GM12892 (cell line): ENCODE data around the gene OAS1.

Experiments used
- DNase-seq: peaks from one replicate; pipeline ENCODE4 v3.0.0; 2011; ENCODE audit not compliant: insufficient read length
- FAIRE-seq: peaks from 2 replicates; lab custom pipeline; 2011; peaks lifted over from hg19 to GRCh38; lab: Jason Lieb, UNC
- POLR2A ChIP-seq: IDR thresholded peaks from 2 replicates; pipeline ENCODE4 v1.6.1; 2011; ENCODE audit warnings: low read depth, low read length, control low read depth
- POLR2AphosphoS5 ChIP-seq: IDR thresholded peaks from 2 replicates; pipeline ENCODE4 v1.6.1; 2011; ENCODE audit warnings: low read depth, low read length, control low read depth
- TAF1 ChIP-seq: IDR thresholded peaks from 2 replicates; pipeline ENCODE4 v1.6.1; 2011; ENCODE audit warnings: low read depth, mild to moderate bottlenecking, control low read depth, low read length, borderline replicate concordance

Gene OAS1

DNA sequence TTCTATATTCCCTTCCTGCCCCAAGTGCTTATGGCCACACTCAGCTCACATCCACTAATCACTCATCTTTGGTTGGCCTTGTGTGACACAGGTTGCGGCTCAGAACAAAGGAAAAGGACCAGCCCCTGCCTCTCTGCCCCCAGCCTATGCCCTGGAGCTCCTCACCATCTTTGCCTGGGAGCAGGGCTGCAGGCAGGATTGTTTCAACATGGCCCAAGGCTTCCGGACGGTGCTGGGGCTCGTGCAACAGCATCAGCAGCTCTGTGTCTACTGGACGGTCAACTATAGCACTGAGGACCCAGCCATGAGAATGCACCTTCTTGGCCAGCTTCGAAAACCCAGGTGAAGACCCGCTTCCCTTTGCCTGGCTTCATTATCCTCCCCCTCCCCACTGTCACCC lies 55.8 kb downstream of the OAS1 start:
- TF ChIP-seq POLR2AphosphoS5 (no peak), TAF1 (no peak), POLR2A (no peak)
- no peak for FAIRE-seq
- no peak for DNase-seq

DNA sequence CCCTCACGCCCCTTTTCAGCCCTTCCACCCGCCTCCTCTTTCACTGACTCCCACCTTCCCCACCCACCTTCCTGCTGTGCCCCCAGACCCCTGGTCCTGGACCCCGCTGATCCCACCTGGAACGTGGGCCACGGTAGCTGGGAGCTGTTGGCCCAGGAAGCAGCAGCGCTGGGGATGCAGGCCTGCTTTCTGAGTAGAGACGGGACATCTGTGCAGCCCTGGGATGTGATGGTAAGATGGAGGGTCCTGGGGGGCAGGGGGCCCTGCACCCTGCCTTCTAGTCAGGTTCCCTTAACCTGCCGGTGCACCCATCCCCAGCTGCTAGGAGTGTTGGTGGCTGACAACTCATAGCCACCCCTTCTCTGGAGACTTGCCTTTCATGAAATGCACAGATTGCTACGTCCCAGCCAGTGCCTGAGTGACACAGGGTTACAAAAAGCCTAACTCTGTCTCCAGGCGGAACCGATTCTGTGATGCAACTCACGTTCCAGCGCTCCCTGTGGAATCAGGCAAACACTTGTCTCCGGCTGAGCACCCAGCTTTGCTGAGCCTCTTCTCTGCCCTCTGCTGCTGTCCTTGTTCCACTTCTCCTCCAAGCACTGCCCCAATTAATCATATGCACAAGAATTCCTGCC lies 56.6 kb downstream of the OAS1 start:
- no peak for FAIRE-seq
- no peak for TF ChIP-seq POLR2A
- no peak for TF ChIP-seq TAF1
- no peak for TF ChIP-seq POLR2AphosphoS5
- DNase-seq, result no peak

DNA sequence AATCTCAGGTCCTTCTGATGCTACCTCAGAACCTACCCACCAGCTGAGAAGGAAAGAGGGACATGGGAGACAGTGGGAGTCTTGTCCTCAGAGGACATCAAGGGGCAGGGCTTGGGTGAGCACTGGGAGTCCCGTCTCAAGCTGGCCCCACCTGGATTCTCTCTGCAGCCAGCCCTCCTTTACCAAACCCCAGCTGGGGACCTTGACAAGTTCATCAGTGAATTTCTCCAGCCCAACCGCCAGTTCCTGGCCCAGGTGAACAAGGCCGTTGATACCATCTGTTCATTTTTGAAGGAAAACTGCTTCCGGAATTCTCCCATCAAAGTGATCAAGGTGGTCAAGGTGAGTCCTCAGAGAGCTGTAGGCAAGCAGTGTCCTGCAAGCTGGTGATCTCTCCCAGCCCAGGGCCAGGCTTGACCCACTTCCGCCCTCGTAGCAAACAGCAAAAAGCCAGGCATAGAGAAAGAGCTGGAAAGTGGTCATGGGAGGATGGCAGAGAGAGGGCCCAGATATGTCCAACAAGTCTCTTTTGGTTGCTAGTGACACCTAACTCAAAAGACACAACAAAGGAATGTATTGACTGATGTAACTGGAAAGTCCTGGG lies 57.4 kb downstream of the OAS1 start:
- TF ChIP-seq POLR2AphosphoS5 (no peak), POLR2A (no peak), TAF1 (no peak)
- DNase-seq (no peak), FAIRE-seq (no peak)

DNA sequence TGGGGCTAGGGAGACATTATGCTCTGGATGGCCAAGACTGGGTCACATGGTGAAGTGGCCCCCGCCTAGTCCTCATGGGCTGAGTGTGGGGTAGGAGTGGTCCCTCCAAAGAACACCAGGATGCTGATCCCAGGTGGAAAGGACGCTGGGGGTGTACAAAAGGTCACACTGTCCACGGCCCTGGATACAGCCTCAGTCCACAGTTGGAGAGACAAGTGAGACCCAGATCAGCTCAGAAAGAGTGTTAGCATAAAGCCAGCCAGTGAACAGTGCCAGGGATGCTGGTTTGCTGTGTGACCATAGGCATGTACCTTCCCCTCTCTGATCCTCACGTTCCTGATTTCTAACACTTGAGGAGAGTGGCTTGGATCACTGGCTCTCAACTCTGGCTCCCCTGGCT lies 58.2 kb downstream of the OAS1 start:
- no peak for FAIRE-seq
- no peak for TF ChIP-seq POLR2A
- no peak for DNase-seq

DNA sequence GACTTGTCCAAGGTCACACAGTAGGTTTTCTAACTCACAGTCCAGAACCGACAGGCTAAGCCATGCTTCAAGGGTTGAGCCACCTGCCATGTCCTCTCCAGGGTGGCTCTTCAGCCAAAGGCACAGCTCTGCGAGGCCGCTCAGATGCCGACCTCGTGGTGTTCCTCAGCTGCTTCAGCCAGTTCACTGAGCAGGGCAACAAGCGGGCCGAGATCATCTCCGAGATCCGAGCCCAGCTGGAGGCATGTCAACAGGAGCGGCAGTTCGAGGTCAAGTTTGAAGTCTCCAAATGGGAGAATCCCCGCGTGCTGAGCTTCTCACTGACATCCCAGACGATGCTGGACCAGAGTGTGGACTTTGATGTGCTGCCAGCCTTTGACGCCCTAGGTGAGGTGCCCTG lies 58.9 kb downstream of the OAS1 start:
- no peak for FAIRE-seq
- TF ChIP-seq TAF1, result no peak
- no peak for TF ChIP-seq POLR2A
- TF ChIP-seq POLR2AphosphoS5, result no peak
- no peak for DNase-seq

DNA sequence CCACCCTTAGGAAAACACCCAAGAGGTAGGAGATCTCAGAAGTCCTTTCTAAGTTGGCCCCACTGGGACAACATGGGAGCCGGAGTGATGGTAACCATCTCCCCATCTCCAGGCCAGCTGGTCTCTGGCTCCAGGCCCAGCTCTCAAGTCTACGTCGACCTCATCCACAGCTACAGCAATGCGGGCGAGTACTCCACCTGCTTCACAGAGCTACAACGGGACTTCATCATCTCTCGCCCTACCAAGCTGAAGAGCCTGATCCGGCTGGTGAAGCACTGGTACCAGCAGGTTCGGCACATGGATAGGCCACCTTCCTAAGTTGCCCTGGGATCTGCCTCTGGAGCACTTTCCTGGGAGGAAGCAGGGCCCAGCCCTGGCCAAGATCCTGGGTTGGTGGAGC lies 60.5 kb downstream of the OAS1 start:
- no peak for DNase-seq
- no peak for FAIRE-seq
- no peak for TF ChIP-seq POLR2AphosphoS5
- no peak for TF ChIP-seq POLR2A
- TF ChIP-seq TAF1, result no peak

DNA sequence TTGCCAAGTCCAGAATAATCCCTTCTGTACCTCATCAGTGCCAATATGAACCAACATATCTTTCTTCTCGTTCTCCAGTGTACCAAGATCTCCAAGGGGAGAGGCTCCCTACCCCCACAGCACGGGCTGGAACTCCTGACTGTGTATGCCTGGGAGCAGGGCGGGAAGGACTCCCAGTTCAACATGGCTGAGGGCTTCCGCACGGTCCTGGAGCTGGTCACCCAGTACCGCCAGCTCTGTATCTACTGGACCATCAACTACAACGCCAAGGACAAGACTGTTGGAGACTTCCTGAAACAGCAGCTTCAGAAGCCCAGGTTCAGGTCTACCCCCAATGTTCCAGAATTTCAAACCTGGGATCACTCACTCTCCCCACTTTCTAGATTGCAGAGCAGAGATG lies 61.1 kb downstream of the OAS1 start:
- FAIRE-seq (no peak), DNase-seq (no peak)
- TF ChIP-seq POLR2AphosphoS5 (no peak), TAF1 (no peak), POLR2A (no peak)
